ENCODE results near the gene TTC39C. TPM values are rescaled to one million over a fixed set of nuclear protein-coding genes. Genes with fewer than 3 reads are reported as not detected.

Gene TTC39C
- total RNA-seq, 1 donor: 54.4 TPM

DNA sequence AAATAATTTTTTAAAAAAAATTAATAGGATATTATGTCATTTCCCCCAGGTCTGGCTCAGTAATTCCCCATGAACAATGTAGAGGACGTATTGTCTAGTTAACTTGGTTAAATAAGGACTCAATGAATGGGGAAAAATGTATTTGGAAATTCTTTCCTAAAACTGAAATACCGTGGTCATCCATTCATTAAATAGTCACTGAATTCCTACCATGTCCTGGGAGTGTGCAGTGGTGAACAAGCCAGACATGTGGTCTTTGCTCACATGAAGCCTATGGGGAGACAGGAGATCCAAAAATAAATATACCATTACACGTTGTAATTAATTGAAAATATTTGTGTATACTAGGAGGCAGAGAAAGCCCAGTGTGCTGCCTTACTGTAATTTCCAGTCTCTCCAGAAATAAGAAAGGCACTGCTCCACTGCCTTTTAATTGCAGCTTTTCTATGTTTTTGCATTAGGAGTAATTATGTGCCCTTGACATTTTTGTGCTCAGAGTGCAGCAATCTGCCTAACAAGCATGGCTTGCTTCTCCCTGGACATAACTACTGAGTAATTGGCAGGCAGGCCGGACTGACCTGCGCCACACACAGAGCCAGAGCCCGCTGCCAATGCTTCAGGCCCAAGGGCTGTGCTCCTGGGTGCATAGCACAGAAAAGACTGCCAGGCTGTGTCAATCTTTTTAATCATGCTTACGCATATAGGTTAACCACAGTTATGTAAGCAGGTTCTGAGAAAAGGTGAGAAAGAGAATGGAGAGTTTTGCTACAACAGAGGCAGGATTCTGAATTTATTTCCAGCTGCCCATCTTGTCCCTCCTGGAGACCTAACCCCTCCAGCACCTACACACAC, 22.2 kb upstream of the TTC39C start:
- TF ChIP-seq, protein P1, sequence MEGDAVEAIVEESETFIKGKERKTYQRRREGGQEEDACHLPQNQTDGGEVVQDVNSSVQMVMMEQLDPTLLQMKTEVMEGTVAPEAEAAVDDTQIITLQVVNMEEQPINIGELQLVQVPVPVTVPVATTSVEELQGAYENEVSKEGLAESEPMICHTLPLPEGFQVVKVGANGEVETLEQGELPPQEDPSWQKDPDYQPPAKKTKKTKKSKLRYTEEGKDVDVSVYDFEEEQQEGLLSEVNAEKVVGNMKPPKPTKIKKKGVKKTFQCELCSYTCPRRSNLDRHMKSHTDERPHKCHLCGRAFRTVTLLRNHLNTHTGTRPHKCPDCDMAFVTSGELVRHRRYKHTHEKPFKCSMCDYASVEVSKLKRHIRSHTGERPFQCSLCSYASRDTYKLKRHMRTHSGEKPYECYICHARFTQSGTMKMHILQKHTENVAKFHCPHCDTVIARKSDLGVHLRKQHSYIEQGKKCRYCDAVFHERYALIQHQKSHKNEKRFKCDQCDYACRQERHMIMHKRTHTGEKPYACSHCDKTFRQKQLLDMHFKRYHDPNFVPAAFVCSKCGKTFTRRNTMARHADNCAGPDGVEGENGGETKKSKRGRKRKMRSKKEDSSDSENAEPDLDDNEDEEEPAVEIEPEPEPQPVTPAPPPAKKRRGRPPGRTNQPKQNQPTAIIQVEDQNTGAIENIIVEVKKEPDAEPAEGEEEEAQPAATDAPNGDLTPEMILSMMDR (IDR thresholded peaks at IDR 0.05; ENCODE audit: insufficient read depth, low read depth, low read length): no peak
- DNase-seq (ENCODE audit: low read depth): no peak
- H3K4me3 ChIP-seq (ENCODE audit: low read depth, low read length): no peak overlapping the region

DNA sequence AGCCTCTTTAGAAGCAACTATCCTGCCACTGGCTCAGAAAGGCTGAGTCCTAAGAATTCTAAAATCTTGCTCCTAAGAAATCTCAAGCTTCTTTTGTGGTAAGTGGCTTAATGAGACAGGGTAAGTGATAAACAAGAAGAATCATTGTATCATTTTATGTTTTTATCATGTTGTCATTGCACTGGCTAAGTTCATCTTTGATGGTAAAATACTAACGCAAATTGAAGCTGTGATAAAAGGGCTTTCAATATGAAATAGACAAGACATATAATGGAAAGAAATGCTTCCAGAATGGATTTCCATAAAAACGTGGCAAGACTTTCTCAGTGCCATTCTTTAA, 21.6 kb upstream of the TTC39C start:
- DNase-seq (ENCODE audit: low read depth): no peak
- H3K4me3 ChIP-seq (ENCODE audit: low read depth, low read length): no peak overlapping the region
- TF ChIP-seq, protein P1 (IDR thresholded peaks at IDR 0.05; ENCODE audit: insufficient read depth, low read depth, low read length): no peak

DNA sequence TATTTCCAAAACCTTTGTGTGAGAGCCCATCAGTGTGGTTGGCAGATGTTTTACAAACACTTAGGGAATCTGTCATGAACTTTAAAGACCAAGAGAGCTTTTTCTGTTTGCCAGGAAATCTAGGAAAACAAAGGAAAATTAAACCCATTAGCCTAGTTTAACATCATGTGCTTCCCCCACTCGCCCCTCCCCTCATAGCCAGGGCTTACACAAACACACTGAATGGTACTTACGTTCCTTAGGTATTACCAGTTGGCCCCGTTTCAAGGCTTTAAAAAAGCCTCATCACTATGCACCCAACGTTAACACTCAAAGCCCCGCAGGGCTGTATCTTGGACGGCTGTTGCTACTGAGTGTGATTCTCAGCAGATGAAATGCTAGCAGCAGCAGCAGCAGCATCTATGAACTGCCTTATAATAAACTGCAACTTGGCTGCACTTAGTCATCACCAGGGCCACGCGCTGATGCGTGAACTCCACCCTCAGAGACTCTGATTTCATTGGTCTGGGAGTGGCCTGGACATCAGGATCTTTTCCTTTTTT, 20.1 kb upstream of the TTC39C start:
- TF ChIP-seq, protein P1 (IDR thresholded peaks at IDR 0.05; ENCODE audit: insufficient read depth, low read depth, low read length): no peak
- no peak overlapping the region for H3K4me3 ChIP-seq (ENCODE audit: low read depth, low read length)
- DNase-seq (ENCODE audit: low read depth): peak; percentile 82

DNA sequence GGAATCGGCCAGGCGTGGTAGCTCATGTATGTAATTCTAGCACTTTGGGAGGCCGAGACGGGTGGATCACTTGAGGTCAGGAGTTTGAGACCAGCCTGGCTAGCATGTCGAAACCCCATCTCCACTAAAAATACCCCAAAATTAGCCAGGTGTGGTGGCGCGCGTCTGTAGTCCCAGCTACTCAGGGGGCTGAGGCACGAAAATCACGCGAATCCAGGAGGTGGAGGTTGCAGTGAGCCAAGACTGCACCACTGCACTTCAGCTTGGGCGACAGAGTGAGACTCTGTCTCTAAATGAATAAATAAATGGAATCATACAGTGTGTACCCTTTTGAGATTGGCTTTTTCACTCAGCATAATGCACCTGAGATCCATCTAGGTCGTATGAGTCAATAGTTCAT, 19.4 kb upstream of the TTC39C start:
- TF ChIP-seq, protein P1 (IDR thresholded peaks at IDR 0.05; ENCODE audit: insufficient read depth, low read depth, low read length): no peak
- no peak for DNase-seq (ENCODE audit: low read depth)
- H3K4me3 ChIP-seq (ENCODE audit: low read depth, low read length): no peak overlapping the region

DNA sequence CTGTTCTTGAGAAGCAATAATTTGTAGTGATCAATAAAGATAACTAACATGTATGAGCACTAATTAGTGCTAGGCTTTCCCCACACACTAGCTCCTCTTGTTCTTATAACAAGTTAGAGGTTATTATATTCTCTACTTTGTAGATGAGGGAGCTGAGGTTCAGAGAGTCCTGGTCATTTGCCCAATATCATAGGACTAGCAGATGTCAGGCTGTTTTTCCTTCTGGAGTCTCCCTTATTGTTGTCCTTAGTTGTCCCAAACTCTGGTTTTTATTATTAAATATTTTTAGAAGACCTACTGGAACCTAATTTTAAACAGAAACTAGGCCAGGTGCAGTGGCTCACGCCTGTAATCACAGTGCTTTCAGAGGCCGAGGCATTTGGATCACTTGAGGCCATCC, 16.5 kb upstream of the TTC39C start:
- no peak overlapping the region for H3K4me3 ChIP-seq (ENCODE audit: low read depth, low read length)
- DNase-seq (ENCODE audit: low read depth): no peak
- TF ChIP-seq, protein P1 (IDR thresholded peaks at IDR 0.05; ENCODE audit: insufficient read depth, low read depth, low read length): no peak

DNA sequence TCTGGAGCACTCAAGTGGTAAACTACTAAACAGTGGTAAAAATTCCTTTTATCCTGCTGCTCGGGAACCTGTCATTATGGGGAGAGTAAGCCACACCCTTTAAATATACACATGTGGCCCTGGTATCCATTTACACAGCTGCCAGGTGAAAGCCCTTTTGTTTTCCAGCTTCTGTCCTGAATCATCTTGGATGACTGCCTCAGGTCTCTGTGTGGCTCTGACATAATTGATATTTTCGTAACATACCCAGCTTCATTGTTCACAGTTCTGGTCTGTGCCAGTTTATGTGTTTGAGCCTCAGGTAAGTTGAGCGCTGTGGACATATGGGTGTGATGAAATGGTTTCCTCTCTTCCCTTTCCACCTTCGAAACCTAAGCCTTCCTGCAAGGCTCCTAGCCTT, 15.7 kb upstream of the TTC39C start:
- H3K4me3 ChIP-seq (ENCODE audit: low read depth, low read length): no peak overlapping the region
- DNase-seq (ENCODE audit: low read depth): no peak
- TF ChIP-seq, protein P1 (IDR thresholded peaks at IDR 0.05; ENCODE audit: insufficient read depth, low read depth, low read length): no peak
